ENCODE measurements around the gene EWSR1.

DNA sequence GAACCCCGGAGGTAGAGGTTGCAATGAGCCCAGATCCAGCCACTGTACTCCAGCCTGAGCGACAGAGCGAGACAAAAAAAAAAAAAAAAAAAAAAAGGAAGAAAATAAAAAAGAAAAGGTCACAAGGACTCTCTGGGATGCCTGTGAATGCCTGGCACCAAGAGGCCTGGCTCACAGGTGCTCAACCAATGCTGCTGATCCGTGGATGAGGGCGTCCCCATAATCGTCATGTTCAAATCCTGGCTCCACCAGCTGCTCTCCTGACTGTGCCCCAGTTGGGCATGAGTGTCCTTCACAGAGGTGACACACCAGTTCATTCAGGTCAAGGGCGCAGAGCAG is 37.7 kb downstream of the EWSR1 start:
- TF ChIP-seq POLR2A (IDR thresholded peaks at IDR 0.05; ENCODE audit: low read length) (no peak), GATA1 (IDR thresholded peaks at IDR 0.05; ENCODE audit: low read depth, low read length) (no peak)

All from erythroblast (primary cell).